ENCODE data around the gene TPK1. TPM values are rescaled to one million over a fixed set of nuclear protein-coding genes. Genes with fewer than 3 reads are reported as not detected.

Gene TPK1
- 10 to 100 TPM; 26.2 to 31.3 TPM for total RNA-seq

DNA sequence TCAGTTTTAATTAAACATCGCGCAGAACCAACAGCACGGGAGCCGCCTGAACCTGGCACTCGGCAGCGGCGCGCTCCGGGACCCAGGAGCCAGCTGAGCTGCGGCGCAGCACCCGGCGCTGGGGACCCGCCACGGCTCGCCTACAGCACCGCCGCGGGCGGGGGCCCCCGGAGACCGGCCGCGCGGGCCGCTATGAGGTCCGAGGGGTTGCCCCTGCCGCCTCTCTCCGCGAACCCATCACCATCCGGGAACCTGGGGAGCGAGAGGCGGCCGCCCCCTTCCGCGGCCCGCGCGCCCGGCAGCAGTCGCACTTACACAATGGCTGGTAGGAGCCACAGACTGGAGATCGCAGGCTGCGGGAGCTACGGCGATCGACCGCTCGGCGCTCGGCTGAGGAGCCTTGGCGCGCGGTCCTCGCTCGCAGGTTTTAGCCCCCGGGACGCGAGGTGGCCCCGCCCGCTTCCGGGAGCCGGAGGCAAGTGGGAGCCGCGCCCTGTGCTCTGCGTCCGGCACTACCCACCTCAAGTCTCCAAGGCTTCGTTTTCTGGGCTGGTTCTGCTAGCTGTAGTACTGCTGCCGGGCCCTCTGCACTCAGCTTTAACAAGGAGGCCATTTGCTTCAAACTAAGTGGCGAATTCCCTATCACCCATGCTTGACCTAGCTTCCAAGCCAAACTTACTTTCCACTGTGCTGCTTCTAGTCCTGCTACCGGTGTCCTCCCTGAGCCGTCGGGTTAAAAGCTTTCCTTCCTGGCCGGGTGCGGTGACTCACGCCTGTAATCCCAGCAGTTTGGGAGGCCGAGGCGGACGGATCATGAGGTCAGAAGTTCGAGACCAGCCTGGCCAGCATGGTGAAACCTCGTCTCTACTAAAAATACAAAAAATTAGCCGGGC is at the start of gene TPK1:
Gene TPK1, minus strand, starts transcription at position 402 of the 893 bp plus-strand sequence. CDS start 451 bp downstream, outside the sequence.
- ATAC-seq (replicated peaks in 1 of 2) (peak; percentile 85 to 91), DNase-seq (peak; percentile 91 to 92)
- Mint-ChIP-seq H3K36me3 (ENCODE audit: insufficient read depth in 2 of 2) (peaks cover 9 to 11% of the 10 kb centered on the region in 2 donors), H3K4me1 (ENCODE audit: low read depth) (peaks cover 60% of the 10 kb centered on the region), H3K27ac (peak within 1 kb of the TSS; percentile 98), H3K4me3 (peak within 1 kb of the TSS; percentile 92 to 98), H3K9me3 (peaks cover 3 to 5% of the 10 kb centered on the region in 2 donors), H3K27me3 (ENCODE audit: low read depth) (no peaks in the 10 kb centered on the region)

GRCh38 chr7:144885478-144885877 is 49.6 kb upstream of the TPK1 start:
- no peak overlapping the region for H3K4me3 Mint-ChIP-seq
- ATAC-seq (replicated peaks in 1 of 2) (no peak), DNase-seq (no peak)
- H3K9me3 Mint-ChIP-seq: no peaks in the 10 kb centered on the region
- H3K27me3 Mint-ChIP-seq (ENCODE audit: low read depth): no peaks in the 10 kb centered on the region
- no peaks in the 10 kb centered on the region for H3K4me1 Mint-ChIP-seq (ENCODE audit: low read depth)
- H3K36me3 Mint-ChIP-seq (ENCODE audit: insufficient read depth in 2 of 2): no peaks in the 10 kb centered on the region
- no peak overlapping the region for H3K27ac Mint-ChIP-seq

GRCh38 chr7:144884896-144885295 is 49.0 kb upstream of the TPK1 start:
- Mint-ChIP-seq H3K27me3 (ENCODE audit: low read depth) (no peaks in the 10 kb centered on the region), H3K9me3 (no peaks in the 10 kb centered on the region), H3K27ac (no peak overlapping the region), H3K4me1 (ENCODE audit: low read depth) (no peaks in the 10 kb centered on the region), H3K36me3 (ENCODE audit: insufficient read depth in 2 of 2) (no peaks in the 10 kb centered on the region), H3K4me3 (no peak overlapping the region)
- DNase-seq (no peak), ATAC-seq (replicated peaks in 1 of 2) (no peak)

DNA sequence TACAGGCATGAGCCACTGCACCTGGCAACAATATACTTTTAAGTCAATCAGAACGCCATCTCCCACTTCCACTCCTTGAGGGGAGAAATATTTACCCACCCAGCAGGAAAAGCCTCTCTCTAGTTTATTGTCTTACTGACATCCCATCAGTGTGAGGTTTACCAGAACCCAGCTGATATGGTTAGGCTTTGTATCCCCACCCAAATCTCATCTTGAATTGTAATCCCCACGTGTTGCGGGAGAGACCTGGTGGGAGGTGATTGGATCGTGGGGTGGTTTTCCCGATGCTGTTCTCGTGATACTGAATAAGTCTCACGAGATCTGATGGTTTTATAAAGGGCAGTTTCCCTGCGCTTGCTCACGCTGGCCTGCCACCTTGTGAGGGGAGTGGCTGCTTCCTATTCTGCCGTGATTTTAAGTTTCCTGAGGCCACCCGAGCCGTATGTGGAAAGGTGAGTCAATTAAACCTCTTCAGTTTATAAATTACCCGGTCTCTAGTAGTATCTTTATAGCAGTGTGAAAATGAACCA is 37.5 kb upstream of the TPK1 start:
- Mint-ChIP-seq H3K27ac (no peak overlapping the region), H3K36me3 (ENCODE audit: insufficient read depth in 2 of 2) (no peaks in the 10 kb centered on the region), H3K4me1 (ENCODE audit: low read depth) (no peaks in the 10 kb centered on the region), H3K27me3 (ENCODE audit: low read depth) (no peaks in the 10 kb centered on the region), H3K4me3 (no peak overlapping the region), H3K9me3 (no peaks in the 10 kb centered on the region)
- DNase-seq (no peak), ATAC-seq (replicated peaks in 1 of 2) (no peak)

GRCh38 chr7:144869082-144869481 is 33.2 kb upstream of the TPK1 start:
- Mint-ChIP-seq H3K4me3 (no peak overlapping the region), H3K4me1 (ENCODE audit: low read depth) (no peaks in the 10 kb centered on the region), H3K27ac (no peak overlapping the region), H3K27me3 (ENCODE audit: low read depth) (peaks cover 6% of the 10 kb centered on the region), H3K9me3 (no peaks in the 10 kb centered on the region), H3K36me3 (ENCODE audit: insufficient read depth in 2 of 2) (no peaks in the 10 kb centered on the region)
- no peak for ATAC-seq (replicated peaks in 1 of 2)
- DNase-seq: no peak

DNA sequence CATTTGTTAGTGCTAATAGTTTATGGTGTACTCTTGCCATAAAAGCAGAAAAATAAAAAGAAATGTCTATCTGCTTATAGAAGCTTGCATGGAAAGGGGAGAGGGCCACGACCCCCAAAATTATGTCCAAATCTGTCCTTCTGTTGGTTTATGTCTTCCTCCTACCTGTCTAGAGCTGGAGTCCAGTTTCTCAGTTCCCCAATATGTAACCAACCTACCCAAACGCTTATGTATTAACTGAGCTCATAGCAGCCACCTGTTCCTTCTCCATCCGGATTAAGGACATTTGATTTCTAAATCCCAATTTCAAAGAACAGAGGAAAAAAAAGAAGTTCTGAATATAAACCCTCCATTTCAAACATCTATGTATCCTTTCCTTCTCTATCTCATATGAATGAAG is 30.3 kb upstream of the TPK1 start:
- Mint-ChIP-seq H3K9me3 (no peaks in the 10 kb centered on the region), H3K27me3 (ENCODE audit: low read depth) (peaks cover 6% of the 10 kb centered on the region), H3K36me3 (ENCODE audit: insufficient read depth in 2 of 2) (no peaks in the 10 kb centered on the region), H3K4me3 (no peak overlapping the region), H3K27ac (no peak overlapping the region), H3K4me1 (ENCODE audit: low read depth) (peaks cover 9% of the 10 kb centered on the region)
- ATAC-seq (replicated peaks in 1 of 2): no peak
- DNase-seq: no peak

GRCh38 chr7:144863320-144863647 is 27.4 kb upstream of the TPK1 start:
- Mint-ChIP-seq H3K36me3 (ENCODE audit: insufficient read depth in 2 of 2) (no peaks in the 10 kb centered on the region), H3K27me3 (ENCODE audit: low read depth) (peaks cover 6% of the 10 kb centered on the region), H3K4me1 (ENCODE audit: low read depth) (peaks cover 9% of the 10 kb centered on the region), H3K4me3 (no peak overlapping the region), H3K27ac (no peak overlapping the region), H3K9me3 (no peaks in the 10 kb centered on the region)
- ATAC-seq (replicated peaks in 1 of 2) (no peak), DNase-seq (no peak)

DNA sequence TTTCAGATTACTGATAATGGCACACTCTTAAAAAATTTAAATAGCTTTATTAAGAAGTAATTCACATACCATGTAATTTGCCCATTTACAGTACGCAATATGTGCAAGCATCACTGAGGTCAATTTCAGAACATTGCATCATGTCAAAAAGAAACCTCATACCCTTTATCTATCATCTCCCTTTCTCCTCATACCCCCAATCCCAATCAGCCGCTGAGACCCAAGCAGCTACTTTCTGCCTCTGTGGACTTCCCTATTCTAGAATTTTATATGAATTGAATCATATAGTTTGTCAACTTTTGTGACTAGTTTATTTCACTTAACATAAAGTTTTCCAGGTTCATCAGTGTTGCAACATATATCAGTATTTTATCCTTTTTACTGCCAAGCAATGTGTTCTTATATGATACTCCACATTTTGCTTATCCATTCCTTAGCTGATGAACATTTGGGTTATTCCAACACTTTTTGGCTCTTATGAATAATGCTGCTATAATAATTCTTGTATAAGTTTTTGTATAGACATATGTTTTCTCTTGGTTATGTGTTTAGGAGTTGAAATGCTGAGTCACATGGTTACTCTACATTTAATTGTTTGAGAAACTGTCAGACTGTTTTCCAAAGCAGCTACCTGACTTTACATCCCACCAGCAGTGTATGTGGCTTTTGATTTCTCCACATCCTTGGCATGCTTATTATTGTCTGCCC is 26.9 kb upstream of the TPK1 start:
- H3K36me3 Mint-ChIP-seq (ENCODE audit: insufficient read depth in 2 of 2): no peaks in the 10 kb centered on the region
- H3K9me3 Mint-ChIP-seq: no peaks in the 10 kb centered on the region
- no peak for DNase-seq
- peaks cover 6% of the 10 kb centered on the region for H3K27me3 Mint-ChIP-seq (ENCODE audit: low read depth)
- no peak overlapping the region for H3K4me3 Mint-ChIP-seq
- peaks cover 9% of the 10 kb centered on the region for H3K4me1 Mint-ChIP-seq (ENCODE audit: low read depth)
- peak overlapping the region; percentile 36 for H3K27ac Mint-ChIP-seq
- no peak for ATAC-seq (replicated peaks in 1 of 2)

DNA sequence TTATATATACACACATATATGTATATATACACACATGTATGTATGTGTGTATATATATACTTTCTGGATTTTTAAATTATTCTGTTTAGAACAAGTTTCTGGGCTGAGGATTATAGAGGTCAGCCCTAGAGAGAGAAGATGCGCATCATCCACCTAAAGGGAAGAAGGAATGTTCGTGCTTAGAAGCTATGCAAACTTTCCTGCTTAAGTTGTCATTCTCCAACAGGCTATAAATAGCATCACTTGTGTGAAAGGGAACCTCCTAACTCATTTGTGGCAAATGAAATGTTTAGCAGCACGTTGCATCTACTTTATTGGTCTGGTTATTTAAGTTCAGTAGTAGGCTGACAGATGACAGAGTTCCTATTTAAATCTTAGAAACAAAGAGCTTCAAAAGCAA is 23.9 kb upstream of the TPK1 start:
- H3K36me3 Mint-ChIP-seq (ENCODE audit: insufficient read depth in 2 of 2): no peaks in the 10 kb centered on the region
- DNase-seq (no peak), ATAC-seq (replicated peaks in 1 of 2) (no peak)
- H3K9me3 Mint-ChIP-seq: no peaks in the 10 kb centered on the region
- peaks cover 9% of the 10 kb centered on the region for H3K4me1 Mint-ChIP-seq (ENCODE audit: low read depth)
- peaks cover 11% of the 10 kb centered on the region for H3K27me3 Mint-ChIP-seq (ENCODE audit: low read depth)
- no peak overlapping the region for H3K4me3 Mint-ChIP-seq
- H3K27ac Mint-ChIP-seq: no peak overlapping the region

- peaks cover under 1% of the 10 kb centered on the region for H3K4me1 Mint-ChIP-seq (ENCODE audit: low read depth)
- no peak overlapping the region for H3K27ac Mint-ChIP-seq
- H3K9me3 Mint-ChIP-seq: no peaks in the 10 kb centered on the region
- no peaks in the 10 kb centered on the region for H3K36me3 Mint-ChIP-seq (ENCODE audit: insufficient read depth in 2 of 2)
- DNase-seq (no peak), ATAC-seq (replicated peaks in 1 of 2) (no peak)
- no peak overlapping the region for H3K4me3 Mint-ChIP-seq
- peaks cover 5% of the 10 kb centered on the region for H3K27me3 Mint-ChIP-seq (ENCODE audit: low read depth)
Observed at GRCh38 chr7:144857463-144857862, 21.6 kb upstream of the TPK1 start.

- Mint-ChIP-seq H3K27ac (no peak overlapping the region), H3K9me3 (peaks cover 2 to 4% of the 10 kb centered on the region in 2 donors), H3K27me3 (ENCODE audit: low read depth) (peaks cover 5% of the 10 kb centered on the region), H3K36me3 (ENCODE audit: insufficient read depth in 2 of 2) (peaks cover 0 to 2% of the 10 kb centered on the region in 2 donors), H3K4me1 (ENCODE audit: low read depth) (no peaks in the 10 kb centered on the region), H3K4me3 (no peak overlapping the region)
- ATAC-seq (replicated peaks in 1 of 2): no peak
- no peak for DNase-seq
Observed at GRCh38 chr7:144854839-144855424, 19.1 kb upstream of the TPK1 start.

GRCh38 chr7:144853542-144853941 is 17.7 kb upstream of the TPK1 start:
- DNase-seq (no peak), ATAC-seq (replicated peaks in 1 of 2) (no peak)
- Mint-ChIP-seq H3K4me3 (no peak overlapping the region), H3K9me3 (peaks cover 2 to 4% of the 10 kb centered on the region in 2 donors), H3K27me3 (ENCODE audit: low read depth) (peaks cover 5% of the 10 kb centered on the region), H3K4me1 (ENCODE audit: low read depth) (no peaks in the 10 kb centered on the region), H3K36me3 (ENCODE audit: insufficient read depth in 2 of 2) (peaks cover 0 to 4% of the 10 kb centered on the region in 2 donors), H3K27ac (no peak overlapping the region)

DNA sequence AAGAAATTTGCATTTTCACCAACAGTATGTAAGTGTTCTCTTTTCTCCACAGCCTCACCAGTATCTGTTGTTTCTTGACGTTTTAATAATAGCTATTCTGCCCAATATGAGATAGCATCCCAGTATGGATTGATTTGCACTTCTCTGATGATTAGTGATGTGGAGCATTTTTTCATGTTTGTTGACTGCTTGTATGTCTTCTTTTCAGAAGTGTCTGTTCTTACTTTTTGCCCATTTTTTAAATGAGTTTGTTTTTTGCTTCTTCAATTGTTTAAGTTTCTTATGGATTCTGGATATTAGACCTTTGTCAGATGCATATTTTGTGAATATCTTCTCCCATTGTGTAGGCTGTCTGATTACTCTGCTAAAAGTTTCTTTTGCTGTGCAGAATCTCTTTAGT is 12.2 kb upstream of the TPK1 start:
- no peaks in the 10 kb centered on the region for H3K27me3 Mint-ChIP-seq (ENCODE audit: low read depth)
- no peak overlapping the region for H3K4me3 Mint-ChIP-seq
- H3K36me3 Mint-ChIP-seq (ENCODE audit: insufficient read depth in 2 of 2): peaks cover 0 to 7% of the 10 kb centered on the region in 2 donors
- ATAC-seq (replicated peaks in 1 of 2) (no peak), DNase-seq (no peak)
- H3K9me3 Mint-ChIP-seq: peaks cover 2 to 9% of the 10 kb centered on the region in 2 donors
- no peaks in the 10 kb centered on the region for H3K4me1 Mint-ChIP-seq (ENCODE audit: low read depth)
- no peak overlapping the region for H3K27ac Mint-ChIP-seq

Measured in activated T-cell treated with anti-CD3 and anti-CD28 coated beads, Interleukin-2, amount 50 U/mL, for 72 hours (primary cell).